Body of pancreas (tissue), 4 donors: ENCODE results near the gene HSPA12B. TPM values are rescaled to one million over a fixed set of nuclear protein-coding genes. Genes with fewer than 3 reads are reported as not detected.

Source experiments
- ATAC-seq: fragments of 150-250 bp; one replicate; pipeline ENCODE4 v1.9.1; 2016
- DNase-seq, 4 donors: peaks; one replicate each; pipeline ENCODE4 v3.0.0-alpha.2; 2019
- H3K27ac ChIP-seq, 4 donors: fragments of 200-600 bp; sonication (generic); 1 replicate in 3 of 4; 2 replicates in 1 of 4; pipeline versions ENCODE4 v1.5.1 to v1.6.1; 2016 to 2019; ENCODE audit warnings: mild to moderate bottlenecking in 1 of 4, mixed read lengths in 1 of 4, moderate library complexity in 1 of 4
- H3K27me3 ChIP-seq, 2 donors: fragments of 200-600 bp; sonication (generic); one replicate each; pipeline ENCODE4 v1.6.0; 2016; ENCODE audit warnings: mild to moderate bottlenecking in 1 of 2
- H3K36me3 ChIP-seq, 2 donors: fragments of 200-600 bp; sonication (generic); replicated peaks in 1 of 2; 2 replicates each; pipeline ENCODE4 v1.5.1; 2016; ENCODE audit warnings: low read depth in 2 of 2; ENCODE audit not compliant: insufficient read depth in 1 of 2
- H3K4me1 ChIP-seq: fragments of 200-600 bp; sonication (generic); one replicate; pipeline ENCODE4 v1.6.0; 2016
- H3K4me3 ChIP-seq, 2 donors: fragments of 200-600 bp; sonication (generic); 1 replicate in 1 of 2; 2 replicates in 1 of 2; pipeline ENCODE4 v1.5.1; 2016 to 2019
- H3K9me3 ChIP-seq, 3 donors: fragments of 200-600 bp; sonication (generic); 1 replicate in 2 of 3; 2 replicates in 1 of 3; pipeline ENCODE4 v1.5.1; 2016
- CTCF ChIP-seq, 7 experiments: fragments of 450-650 bp in 4 of 7; fragments of 200-600 bp in 3 of 7; sonication (generic) in 3 of 7; IDR thresholded peaks; one replicate each; pipeline ENCODE4 v1.5.1; 2016 to 2019; ENCODE audit warnings: antibody characterized with exemption in 7 of 7
- POLR2A ChIP-seq, 3 donors: fragments of 450-650 bp; IDR thresholded peaks; one replicate each; pipeline ENCODE4 v1.6.1; 2016; ENCODE audit warnings: antibody characterized with exemption in 3 of 3, mild to moderate bottlenecking in 2 of 3
- WGBS, 2 donors: methylation state at CpG; one replicate each; pipeline ENCODE4 v1.1.5; 2017; 5-methylcytosine and 5-hydroxymethylcytosine counted together
- intact Hi-C: fragments of 100-400 bp; cut with DNase I; formaldehyde crosslinking; loops from one replicate; pipeline ENCODE4 v1.15.1; 2023
- total RNA-seq, 2 donors: library from RNA; depleted of rRNA; stranded (reverse); fragments of >200 nt; gene quantifications; one replicate each; pipeline ENCODE4 v1.1.0, GENCODE V29; 2016

The HSPA12B gene
- total RNA-seq, 2 donors from 2014 or later, result 3.3 to 4.4 TPM

GRCh38 chr20:3741836-3742458 is 9.5 kb downstream of the HSPA12B start:
- TF ChIP-seq CTCF (IDR thresholded peaks at IDR 0.05) (no peak), POLR2A (IDR thresholded peaks at IDR 0.05) (no peak)
- ATAC-seq (no peak), DNase-seq (no peak)

GRCh38 chr20:3743251-3743650 is 10.8 kb downstream of the HSPA12B start:
- H3K4me1 ChIP-seq, result peaks cover 11% of the 10 kb centered on the region
- no peaks in the 10 kb centered on the region for H3K36me3 ChIP-seq
- no peaks in the 10 kb centered on the region for H3K9me3 ChIP-seq
- no peak overlapping the region for H3K4me3 ChIP-seq
- intact Hi-C loops, result no loop called here
- no peak overlapping the region for H3K27ac ChIP-seq
- TF ChIP-seq CTCF (IDR thresholded peaks at IDR 0.05), result no peak
- TF ChIP-seq POLR2A (IDR thresholded peaks at IDR 0.05), result no peak
- no peaks in the 10 kb centered on the region for H3K27me3 ChIP-seq
- 95 to 99% methylated on average over 2 of the region's 2 CpGs for WGBS, 2 donors
- DNase-seq (no peak), ATAC-seq (no peak)

More at GRCh38 chr20:3741836-3742458, 9.5 kb downstream of the HSPA12B start:
- intact Hi-C loops, result no loop called here
- no peak overlapping the region for H3K27ac ChIP-seq
- H3K4me3 ChIP-seq, result no peak overlapping the region
- H3K4me1 ChIP-seq, result peaks cover 11% of the 10 kb centered on the region
- 65 to 69% methylated on average over 5 to 7 of the region's 7 CpGs for WGBS, 2 donors
- no peaks in the 10 kb centered on the region for H3K9me3 ChIP-seq
- no peaks in the 10 kb centered on the region for H3K36me3 ChIP-seq
- no peaks in the 10 kb centered on the region for H3K27me3 ChIP-seq

GRCh38 chr20:3744037-3744436 is 11.6 kb downstream of the HSPA12B start:
- ATAC-seq (no peak), DNase-seq (no peak)
- WGBS, 2 donors, result 53 to 68% methylated on average over 1 of the region's 1 CpG
- Histone ChIP-seq H3K27me3 (no peaks in the 10 kb centered on the region), H3K9me3 (no peaks in the 10 kb centered on the region), H3K27ac (no peak overlapping the region), H3K4me3 (no peak overlapping the region), H3K4me1 (peaks cover 11% of the 10 kb centered on the region), H3K36me3 (no peaks in the 10 kb centered on the region)
- intact Hi-C loops, result no loop called here
- no peak for TF ChIP-seq POLR2A (IDR thresholded peaks at IDR 0.05)
- no peak for TF ChIP-seq CTCF (IDR thresholded peaks at IDR 0.05)

GRCh38 chr20:3744806-3745685 is 12.6 kb downstream of the HSPA12B start:
- no peaks in the 10 kb centered on the region for H3K36me3 ChIP-seq
- H3K27me3 ChIP-seq, result peaks cover 0 to 9% of the 10 kb centered on the region in 2 donors
- intact Hi-C loops, result no loop called here
- H3K27ac ChIP-seq, result no peak overlapping the region
- DNase-seq, result peak; percentile 80 to 90 (median 84)
- H3K4me3 ChIP-seq, result no peak overlapping the region
- ATAC-seq, result peak; percentile 82
- peaks cover 20% of the 10 kb centered on the region for H3K4me1 ChIP-seq
- WGBS, 2 donors, result 19 to 27% methylated on average over 40 to 45 of the region's 45 CpGs
- TF ChIP-seq POLR2A (IDR thresholded peaks at IDR 0.05) (no peak), CTCF (IDR thresholded peaks at IDR 0.05) (no peak)
- no peaks in the 10 kb centered on the region for H3K9me3 ChIP-seq
